ENCODE measurements around the gene CSNK1D. TPM values are rescaled to one million over a fixed set of nuclear protein-coding genes. Genes with fewer than 3 reads are reported as not detected.

Gene CSNK1D
- total and polyA plus RNA-seq, 2 experiments from 2014 or later, result 55.3 to 66.4 TPM

- TF ChIP-seq JUNB (IDR thresholded peaks at IDR 0.05; ENCODE audit: unreplicated experiment) (no peak), CREB1 (CRISPR knock-in tag; IDR thresholded peaks at IDR 0.05; ENCODE audit: low read depth) (no peak)
- TF ChIP-seq, protein P1, sequence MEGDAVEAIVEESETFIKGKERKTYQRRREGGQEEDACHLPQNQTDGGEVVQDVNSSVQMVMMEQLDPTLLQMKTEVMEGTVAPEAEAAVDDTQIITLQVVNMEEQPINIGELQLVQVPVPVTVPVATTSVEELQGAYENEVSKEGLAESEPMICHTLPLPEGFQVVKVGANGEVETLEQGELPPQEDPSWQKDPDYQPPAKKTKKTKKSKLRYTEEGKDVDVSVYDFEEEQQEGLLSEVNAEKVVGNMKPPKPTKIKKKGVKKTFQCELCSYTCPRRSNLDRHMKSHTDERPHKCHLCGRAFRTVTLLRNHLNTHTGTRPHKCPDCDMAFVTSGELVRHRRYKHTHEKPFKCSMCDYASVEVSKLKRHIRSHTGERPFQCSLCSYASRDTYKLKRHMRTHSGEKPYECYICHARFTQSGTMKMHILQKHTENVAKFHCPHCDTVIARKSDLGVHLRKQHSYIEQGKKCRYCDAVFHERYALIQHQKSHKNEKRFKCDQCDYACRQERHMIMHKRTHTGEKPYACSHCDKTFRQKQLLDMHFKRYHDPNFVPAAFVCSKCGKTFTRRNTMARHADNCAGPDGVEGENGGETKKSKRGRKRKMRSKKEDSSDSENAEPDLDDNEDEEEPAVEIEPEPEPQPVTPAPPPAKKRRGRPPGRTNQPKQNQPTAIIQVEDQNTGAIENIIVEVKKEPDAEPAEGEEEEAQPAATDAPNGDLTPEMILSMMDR (conservative IDR thresholded peaks at IDR 0.05; ENCODE audit: low read depth in 2 of 2), result no peak
- TF ChIP-seq, protein P2, sequence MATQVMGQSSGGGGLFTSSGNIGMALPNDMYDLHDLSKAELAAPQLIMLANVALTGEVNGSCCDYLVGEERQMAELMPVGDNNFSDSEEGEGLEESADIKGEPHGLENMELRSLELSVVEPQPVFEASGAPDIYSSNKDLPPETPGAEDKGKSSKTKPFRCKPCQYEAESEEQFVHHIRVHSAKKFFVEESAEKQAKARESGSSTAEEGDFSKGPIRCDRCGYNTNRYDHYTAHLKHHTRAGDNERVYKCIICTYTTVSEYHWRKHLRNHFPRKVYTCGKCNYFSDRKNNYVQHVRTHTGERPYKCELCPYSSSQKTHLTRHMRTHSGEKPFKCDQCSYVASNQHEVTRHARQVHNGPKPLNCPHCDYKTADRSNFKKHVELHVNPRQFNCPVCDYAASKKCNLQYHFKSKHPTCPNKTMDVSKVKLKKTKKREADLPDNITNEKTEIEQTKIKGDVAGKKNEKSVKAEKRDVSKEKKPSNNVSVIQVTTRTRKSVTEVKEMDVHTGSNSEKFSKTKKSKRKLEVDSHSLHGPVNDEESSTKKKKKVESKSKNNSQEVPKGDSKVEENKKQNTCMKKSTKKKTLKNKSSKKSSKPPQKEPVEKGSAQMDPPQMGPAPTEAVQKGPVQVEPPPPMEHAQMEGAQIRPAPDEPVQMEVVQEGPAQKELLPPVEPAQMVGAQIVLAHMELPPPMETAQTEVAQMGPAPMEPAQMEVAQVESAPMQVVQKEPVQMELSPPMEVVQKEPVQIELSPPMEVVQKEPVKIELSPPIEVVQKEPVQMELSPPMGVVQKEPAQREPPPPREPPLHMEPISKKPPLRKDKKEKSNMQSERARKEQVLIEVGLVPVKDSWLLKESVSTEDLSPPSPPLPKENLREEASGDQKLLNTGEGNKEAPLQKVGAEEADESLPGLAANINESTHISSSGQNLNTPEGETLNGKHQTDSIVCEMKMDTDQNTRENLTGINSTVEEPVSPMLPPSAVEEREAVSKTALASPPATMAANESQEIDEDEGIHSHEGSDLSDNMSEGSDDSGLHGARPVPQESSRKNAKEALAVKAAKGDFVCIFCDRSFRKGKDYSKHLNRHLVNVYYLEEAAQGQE (IDR thresholded peaks at IDR 0.05; ENCODE audit: unreplicated experiment), result no peak
Measured at GRCh38 chr17:82266142-82266541, 7.4 kb downstream of the CSNK1D start (continued).

- Histone ChIP-seq H3K36me3 (ENCODE audit: insufficient read depth) (peaks cover 52% of the 10 kb centered on the region), H3K4me1 (ENCODE audit: insufficient read depth) (no peaks in the 10 kb centered on the region), H3F3A (replicated peaks; ENCODE audit: low read depth) (peaks cover 13% of the 10 kb centered on the region; the same call in 1 of the 2 replicates), H3K4me2 (no peak overlapping the region), H3K27ac (ENCODE audit: low read depth) (no peak overlapping the region), H3K4me3 (no peak overlapping the region), H2AFZ (no peak overlapping the region), H3K9me2 (ENCODE audit: insufficient read depth) (no peaks in the 10 kb centered on the region), H3K79me2 (replicated peaks; ENCODE audit: insufficient read depth) (peaks cover 92% of the 10 kb centered on the region), H4K20me1 (replicated peaks; ENCODE audit: insufficient read depth) (peaks cover 74% of the 10 kb centered on the region), H3K27me3 (ENCODE audit: insufficient read depth) (no peaks in the 10 kb centered on the region)
- Mint-ChIP-seq H3K4me1 (peaks cover 7% of the 10 kb centered on the region), H3K4me3 (no peak overlapping the region), H3K27ac (no peak overlapping the region), H3K36me3 (ENCODE audit: low read depth) (peaks cover 90% of the 10 kb centered on the region), H3K27me3 (ENCODE audit: insufficient read depth, low read depth, poor library complexity) (peaks cover 3% of the 10 kb centered on the region), H3K9me3 (peaks cover 2% of the 10 kb centered on the region; the same call in 2 of the 3 replicates)
- ATAC-seq (no peak), DNase-seq (ENCODE audit: low spot score) (no peak)
- TF ChIP-seq EZH2phosphoT487 (IDR thresholded peaks at IDR 0.05; ENCODE audit: unreplicated experiment), result no peak
- TF ChIP-seq, protein P1 (conservative IDR thresholded peaks at IDR 0.05; ENCODE audit: low read depth in 2 of 2), result no peak
- TF ChIP-seq ZNF114 (CRISPR knock-in tag; IDR thresholded peaks at IDR 0.05), result no peak
- no peak for TF ChIP-seq NANOG (IDR thresholded peaks at IDR 0.05; ENCODE audit: borderline replicate concordance)
- TF ChIP-seq EZH2 (IDR thresholded peaks at IDR 0.05; ENCODE audit: low read depth, unreplicated experiment), result no peak
- no peak for TF ChIP-seq ZNF331 (CRISPR knock-in tag; IDR thresholded peaks at IDR 0.05; ENCODE audit: low read depth)
- TF ChIP-seq, protein P3, sequence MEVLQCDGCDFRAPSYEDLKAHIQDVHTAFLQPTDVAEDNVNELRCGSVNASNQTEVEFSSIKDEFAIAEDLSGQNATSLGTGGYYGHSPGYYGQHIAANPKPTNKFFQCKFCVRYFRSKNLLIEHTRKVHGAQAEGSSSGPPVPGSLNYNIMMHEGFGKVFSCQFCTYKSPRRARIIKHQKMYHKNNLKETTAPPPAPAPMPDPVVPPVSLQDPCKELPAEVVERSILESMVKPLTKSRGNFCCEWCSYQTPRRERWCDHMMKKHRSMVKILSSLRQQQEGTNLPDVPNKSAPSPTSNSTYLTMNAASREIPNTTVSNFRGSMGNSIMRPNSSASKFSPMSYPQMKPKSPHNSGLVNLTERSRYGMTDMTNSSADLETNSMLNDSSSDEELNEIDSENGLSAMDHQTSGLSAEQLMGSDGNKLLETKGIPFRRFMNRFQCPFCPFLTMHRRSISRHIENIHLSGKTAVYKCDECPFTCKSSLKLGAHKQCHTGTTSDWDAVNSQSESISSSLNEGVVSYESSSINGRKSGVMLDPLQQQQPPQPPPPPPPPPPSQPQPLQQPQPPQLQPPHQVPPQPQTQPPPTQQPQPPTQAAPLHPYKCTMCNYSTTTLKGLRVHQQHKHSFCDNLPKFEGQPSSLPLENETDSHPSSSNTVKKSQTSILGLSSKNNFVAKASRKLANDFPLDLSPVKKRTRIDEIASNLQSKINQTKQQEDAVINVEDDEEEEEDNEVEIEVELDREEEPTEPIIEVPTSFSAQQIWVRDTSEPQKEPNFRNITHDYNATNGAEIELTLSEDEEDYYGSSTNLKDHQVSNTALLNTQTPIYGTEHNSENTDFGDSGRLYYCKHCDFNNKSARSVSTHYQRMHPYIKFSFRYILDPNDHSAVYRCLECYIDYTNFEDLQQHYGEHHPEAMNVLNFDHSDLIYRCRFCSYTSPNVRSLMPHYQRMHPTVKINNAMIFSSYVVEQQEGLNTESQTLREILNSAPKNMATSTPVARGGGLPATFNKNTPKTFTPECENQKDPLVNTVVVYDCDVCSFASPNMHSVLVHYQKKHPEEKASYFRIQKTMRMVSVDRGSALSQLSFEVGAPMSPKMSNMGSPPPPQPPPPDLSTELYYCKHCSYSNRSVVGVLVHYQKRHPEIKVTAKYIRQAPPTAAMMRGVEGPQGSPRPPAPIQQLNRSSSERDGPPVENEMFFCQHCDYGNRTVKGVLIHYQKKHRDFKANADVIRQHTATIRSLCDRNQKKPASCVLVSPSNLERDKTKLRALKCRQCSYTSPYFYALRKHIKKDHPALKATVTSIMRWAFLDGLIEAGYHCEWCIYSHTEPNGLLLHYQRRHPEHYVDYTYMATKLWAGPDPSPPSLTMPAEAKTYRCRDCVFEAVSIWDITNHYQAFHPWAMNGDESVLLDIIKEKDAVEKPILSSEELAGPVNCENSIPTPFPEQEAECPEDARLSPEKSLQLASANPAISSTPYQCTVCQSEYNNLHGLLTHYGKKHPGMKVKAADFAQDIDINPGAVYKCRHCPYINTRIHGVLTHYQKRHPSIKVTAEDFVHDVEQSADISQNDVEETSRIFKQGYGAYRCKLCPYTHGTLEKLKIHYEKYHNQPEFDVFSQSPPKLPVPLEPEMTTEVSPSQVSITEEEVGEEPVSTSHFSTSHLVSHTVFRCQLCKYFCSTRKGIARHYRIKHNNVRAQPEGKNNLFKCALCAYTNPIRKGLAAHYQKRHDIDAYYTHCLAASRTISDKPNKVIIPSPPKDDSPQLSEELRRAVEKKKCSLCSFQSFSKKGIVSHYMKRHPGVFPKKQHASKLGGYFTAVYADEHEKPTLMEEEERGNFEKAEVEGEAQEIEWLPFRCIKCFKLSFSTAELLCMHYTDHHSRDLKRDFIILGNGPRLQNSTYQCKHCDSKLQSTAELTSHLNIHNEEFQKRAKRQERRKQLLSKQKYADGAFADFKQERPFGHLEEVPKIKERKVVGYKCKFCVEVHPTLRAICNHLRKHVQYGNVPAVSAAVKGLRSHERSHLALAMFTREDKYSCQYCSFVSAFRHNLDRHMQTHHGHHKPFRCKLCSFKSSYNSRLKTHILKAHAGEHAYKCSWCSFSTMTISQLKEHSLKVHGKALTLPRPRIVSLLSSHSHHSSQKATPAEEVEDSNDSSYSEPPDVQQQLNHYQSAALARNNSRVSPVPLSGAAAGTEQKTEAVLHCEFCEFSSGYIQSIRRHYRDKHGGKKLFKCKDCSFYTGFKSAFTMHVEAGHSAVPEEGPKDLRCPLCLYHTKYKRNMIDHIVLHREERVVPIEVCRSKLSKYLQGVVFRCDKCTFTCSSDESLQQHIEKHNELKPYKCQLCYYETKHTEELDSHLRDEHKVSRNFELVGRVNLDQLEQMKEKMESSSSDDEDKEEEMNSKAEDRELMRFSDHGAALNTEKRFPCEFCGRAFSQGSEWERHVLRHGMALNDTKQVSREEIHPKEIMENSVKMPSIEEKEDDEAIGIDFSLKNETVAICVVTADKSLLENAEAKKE (CRISPR knock-in tag; IDR thresholded peaks at IDR 0.05), result no peak
Measured at GRCh38 chr17:82263641-82264040, 9.9 kb downstream of the CSNK1D start.
